ENCODE measurements around the gene FOXP1. TPM values are rescaled to one million over a fixed set of nuclear protein-coding genes. Genes with fewer than 3 reads are reported as not detected.

FOXP1 gene
- total and polyA plus RNA-seq, 2 of the 13 experiments (the other 11 are each of a cell fraction or from before 2014, with no cell fraction given), result 40.4 to 59.0 TPM

DNA sequence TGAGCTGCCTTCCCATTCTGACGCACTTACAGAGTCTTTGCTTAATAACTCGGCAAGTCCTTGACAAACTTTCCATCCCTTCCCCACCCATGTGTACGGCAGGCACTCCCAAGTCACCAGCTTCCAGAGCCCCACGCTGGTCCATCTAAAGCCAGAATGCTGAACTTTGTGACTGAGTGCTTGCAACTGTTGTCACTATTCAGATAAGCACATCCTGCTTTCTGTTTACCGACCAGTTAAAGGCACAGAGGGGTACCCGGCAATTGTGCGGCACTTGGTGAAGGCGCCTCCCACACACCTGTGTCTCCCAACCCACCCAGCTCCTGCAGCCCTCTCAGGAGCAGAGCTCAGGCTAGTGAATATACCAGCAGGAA lies 430.6 kb downstream of the FOXP1 start (continued):
- TF ChIP-seq, protein P1, sequence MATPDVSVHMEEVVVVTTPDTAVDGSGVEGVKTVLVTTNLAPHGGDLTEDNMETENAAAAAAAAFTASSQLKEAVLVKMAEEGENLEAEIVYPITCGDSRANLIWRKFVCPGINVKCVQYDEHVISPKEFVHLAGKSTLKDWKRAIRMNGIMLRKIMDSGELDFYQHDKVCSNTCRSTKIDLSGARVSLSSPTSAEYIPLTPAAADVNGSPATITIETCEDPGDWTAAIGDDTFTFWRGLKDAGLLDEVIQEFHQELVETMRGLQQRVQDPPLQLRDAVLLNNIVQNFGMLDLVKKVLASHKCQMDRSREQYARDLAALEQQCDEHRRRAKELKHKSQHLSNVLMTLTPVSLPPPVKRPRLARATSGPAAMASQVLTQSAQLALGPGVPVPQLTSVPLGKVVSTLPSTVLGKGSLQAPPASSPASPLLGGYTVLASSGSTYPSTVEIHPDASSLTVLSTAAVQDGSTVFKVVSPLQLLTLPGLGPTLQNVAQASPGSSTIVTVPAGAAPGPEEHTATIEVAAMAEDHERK (CRISPR knock-in tag; IDR thresholded peaks at IDR 0.05; ENCODE audit: low read depth), result no peak
- TF ChIP-seq ZFP1 (CRISPR knock-in tag; IDR thresholded peaks at IDR 0.05) (no peak), NKX3-1 (CRISPR knock-in tag; IDR thresholded peaks at IDR 0.05) (no peak), ZNF589 (CRISPR knock-in tag; conservative IDR thresholded peaks at IDR 0.05) (no peak), ZNF543 (CRISPR knock-in tag; IDR thresholded peaks at IDR 0.05) (no peak), ZNF230 (CRISPR knock-in tag; IDR thresholded peaks at IDR 0.05) (peak; percentile 77), YEATS2 (CRISPR knock-in tag; IDR thresholded peaks at IDR 0.05; ENCODE audit: borderline replicate concordance) (no peak; the same call in 1 of the 2 replicates), ZNF607 (CRISPR knock-in tag; IDR thresholded peaks at IDR 0.05; ENCODE audit: borderline replicate concordance) (peak; percentile 41; the same call in 1 of the 2 replicates), AHR (CRISPR knock-in tag; IDR thresholded peaks at IDR 0.05) (no peak), SMARCE1 (IDR thresholded peaks at IDR 0.05; ENCODE audit: borderline replicate concordance) (no peak), ZNF3 (CRISPR knock-in tag; IDR thresholded peaks at IDR 0.05) (no peak), ASH2L (IDR thresholded peaks at IDR 0.05; ENCODE audit: insufficient read length, low read depth, low read length) (no peak), ZNF761 (CRISPR knock-in tag; conservative IDR thresholded peaks at IDR 0.05) (0 out of 2 replicates have a peak, but pooled peaks have one; percentile 45), TMF1 (CRISPR knock-in tag; IDR thresholded peaks at IDR 0.05; ENCODE audit: low read depth) (no peak; the same call in 1 of the 2 replicates), SMAD9 (CRISPR knock-in tag; IDR thresholded peaks at IDR 0.05) (no peak), SOX13 (IDR thresholded peaks at IDR 0.05) (peak; percentile 49; the same call in 1 of the 2 replicates), SOX13 (CRISPR knock-in tag; conservative IDR thresholded peaks at IDR 0.05 in 1 of 2, IDR thresholded peaks at IDR 0.05 in 1 of 2) (peak in 1 of 2 experiments; percentile 94; a peak in 2 of 4 replicates), POLR2AphosphoS2 (IDR thresholded peaks at IDR 0.05; ENCODE audit: low read depth, low read length) (no peak), ZNF205 (CRISPR knock-in tag; IDR thresholded peaks at IDR 0.05) (peak; percentile 87), ZMYM4 (CRISPR knock-in tag; IDR thresholded peaks at IDR 0.05) (peak; percentile 94), ETV5 (CRISPR knock-in tag; IDR thresholded peaks at IDR 0.05; ENCODE audit: borderline replicate concordance) (peak; percentile 93), ZNF781 (CRISPR knock-in tag; IDR thresholded peaks at IDR 0.05; ENCODE audit: borderline replicate concordance, not compliant biosample characterization) (no peak), HOXA7 (CRISPR knock-in tag; IDR thresholded peaks at IDR 0.05) (no peak), ZNF567 (CRISPR knock-in tag; IDR thresholded peaks at IDR 0.05; ENCODE audit: borderline replicate concordance) (no peak), THAP11 (CRISPR knock-in tag; IDR thresholded peaks at IDR 0.05) (peak; percentile 53), ZC3H4 (CRISPR knock-in tag; IDR thresholded peaks at IDR 0.05; ENCODE audit: borderline replicate concordance) (no peak)
- TF ChIP-seq, protein P2, sequence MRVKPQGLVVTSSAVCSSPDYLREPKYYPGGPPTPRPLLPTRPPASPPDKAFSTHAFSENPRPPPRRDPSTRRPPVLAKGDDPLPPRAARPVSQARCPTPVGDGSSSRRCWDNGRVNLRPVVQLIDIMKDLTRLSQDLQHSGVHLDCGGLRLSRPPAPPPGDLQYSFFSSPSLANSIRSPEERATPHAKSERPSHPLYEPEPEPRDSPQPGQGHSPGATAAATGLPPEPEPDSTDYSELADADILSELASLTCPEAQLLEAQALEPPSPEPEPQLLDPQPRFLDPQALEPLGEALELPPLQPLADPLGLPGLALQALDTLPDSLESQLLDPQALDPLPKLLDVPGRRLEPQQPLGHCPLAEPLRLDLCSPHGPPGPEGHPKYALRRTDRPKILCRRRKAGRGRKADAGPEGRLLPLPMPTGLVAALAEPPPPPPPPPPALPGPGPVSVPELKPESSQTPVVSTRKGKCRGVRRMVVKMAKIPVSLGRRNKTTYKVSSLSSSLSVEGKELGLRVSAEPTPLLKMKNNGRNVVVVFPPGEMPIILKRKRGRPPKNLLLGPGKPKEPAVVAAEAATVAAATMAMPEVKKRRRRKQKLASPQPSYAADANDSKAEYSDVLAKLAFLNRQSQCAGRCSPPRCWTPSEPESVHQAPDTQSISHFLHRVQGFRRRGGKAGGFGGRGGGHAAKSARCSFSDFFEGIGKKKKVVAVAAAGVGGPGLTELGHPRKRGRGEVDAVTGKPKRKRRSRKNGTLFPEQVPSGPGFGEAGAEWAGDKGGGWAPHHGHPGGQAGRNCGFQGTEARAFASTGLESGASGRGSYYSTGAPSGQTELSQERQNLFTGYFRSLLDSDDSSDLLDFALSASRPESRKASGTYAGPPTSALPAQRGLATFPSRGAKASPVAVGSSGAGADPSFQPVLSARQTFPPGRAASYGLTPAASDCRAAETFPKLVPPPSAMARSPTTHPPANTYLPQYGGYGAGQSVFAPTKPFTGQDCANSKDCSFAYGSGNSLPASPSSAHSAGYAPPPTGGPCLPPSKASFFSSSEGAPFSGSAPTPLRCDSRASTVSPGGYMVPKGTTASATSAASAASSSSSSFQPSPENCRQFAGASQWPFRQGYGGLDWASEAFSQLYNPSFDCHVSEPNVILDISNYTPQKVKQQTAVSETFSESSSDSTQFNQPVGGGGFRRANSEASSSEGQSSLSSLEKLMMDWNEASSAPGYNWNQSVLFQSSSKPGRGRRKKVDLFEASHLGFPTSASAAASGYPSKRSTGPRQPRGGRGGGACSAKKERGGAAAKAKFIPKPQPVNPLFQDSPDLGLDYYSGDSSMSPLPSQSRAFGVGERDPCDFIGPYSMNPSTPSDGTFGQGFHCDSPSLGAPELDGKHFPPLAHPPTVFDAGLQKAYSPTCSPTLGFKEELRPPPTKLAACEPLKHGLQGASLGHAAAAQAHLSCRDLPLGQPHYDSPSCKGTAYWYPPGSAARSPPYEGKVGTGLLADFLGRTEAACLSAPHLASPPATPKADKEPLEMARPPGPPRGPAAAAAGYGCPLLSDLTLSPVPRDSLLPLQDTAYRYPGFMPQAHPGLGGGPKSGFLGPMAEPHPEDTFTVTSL (CRISPR knock-in tag; IDR thresholded peaks at IDR 0.05; ENCODE audit: borderline replicate concordance), result peak; percentile 91
